NCI-H146 treated with DMSO at 0.1 percent for 48 hours (cell line): ENCODE results near the gene PKD1.

Experiments used
- DNase-seq: peaks from one replicate; lab custom pipeline; 2025; ENCODE audit not compliant: unreplicated experiment; lab: John Stamatoyannopoulos, UW

PKD1 gene

DNA sequence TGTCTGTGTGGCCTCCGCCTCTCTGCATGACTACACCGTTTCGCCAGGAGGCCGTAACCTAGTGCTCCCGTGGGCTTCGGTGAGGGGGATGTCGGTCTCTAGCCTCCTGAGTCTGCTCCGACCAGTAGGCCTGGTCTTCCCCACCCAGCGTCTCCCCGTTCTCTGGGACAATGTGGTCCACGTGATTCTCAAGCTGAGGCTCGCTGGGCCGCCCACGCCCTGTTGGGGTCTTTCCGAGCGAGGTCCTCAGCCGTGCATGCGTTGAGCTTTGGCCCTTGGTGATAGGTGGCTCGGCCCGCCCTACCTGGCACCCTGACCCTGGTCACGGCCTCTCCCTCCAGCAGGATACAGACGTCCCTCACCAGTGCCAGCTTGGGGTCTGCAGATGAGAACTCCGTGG is 57.0 kb downstream of the PKD1 start:
- no peak for DNase-seq

DNA sequence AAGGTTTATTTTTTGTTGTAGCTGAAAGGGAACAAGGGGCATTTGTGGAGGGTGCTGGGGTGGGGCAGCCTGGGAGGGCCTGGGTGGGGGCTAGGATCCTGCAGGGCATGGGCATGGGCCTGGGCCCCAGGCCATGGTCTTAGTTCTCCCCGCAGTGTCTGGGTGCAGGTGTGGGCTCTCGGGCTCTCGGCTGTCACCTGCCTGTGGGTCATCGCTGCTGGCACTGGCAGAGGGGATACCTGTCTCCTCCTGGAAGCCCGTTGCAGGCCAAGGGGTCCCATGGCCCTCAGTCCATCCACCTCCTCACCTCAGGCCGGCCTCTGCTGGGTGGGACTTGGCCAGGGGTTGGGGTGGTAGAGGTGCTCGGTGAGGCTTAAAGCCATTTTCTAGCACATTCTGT is 57.6 kb downstream of the PKD1 start:
- DNase-seq = no peak

DNA sequence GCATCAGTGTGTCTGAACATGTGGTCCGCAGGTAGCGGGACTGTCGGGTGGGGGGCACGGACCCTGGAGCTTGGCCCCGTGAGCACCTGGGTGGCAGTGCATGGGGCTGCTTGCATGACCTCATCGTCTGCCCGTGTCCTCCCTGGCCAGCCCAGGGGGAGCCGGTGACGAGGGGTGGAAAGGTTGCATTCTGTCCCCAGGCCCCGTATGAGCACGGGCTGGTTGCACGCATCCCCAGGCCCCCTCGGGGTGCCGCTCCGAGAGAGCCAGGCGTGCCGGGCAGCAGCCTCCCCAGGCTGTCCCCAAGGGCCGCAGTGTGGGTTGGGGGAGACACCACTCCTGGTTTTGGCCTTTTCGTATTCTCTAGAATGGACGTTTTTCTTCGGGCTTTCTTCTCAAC is 58.0 kb downstream of the PKD1 start:
- no peak for DNase-seq

DNA sequence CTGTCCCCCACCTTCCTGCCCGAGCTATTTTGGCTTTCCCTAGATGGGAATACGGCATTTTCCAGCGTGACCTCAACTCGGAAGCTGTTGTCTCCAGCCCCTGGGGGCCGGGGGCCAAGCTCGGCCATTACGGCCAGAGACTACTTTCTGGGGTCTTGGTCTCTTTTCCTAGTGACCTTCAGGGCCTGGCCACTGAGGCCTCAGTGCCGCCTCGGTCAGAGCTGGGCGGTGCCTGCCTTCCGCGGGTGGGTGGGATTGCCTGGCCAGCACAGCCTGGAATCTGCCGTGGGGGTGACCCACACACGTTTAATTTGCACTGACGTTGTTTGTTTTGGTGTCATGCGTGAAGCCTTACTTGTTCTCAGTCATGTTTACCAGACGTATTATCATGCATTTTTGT is 58.7 kb downstream of the PKD1 start:
- no peak for DNase-seq

DNA sequence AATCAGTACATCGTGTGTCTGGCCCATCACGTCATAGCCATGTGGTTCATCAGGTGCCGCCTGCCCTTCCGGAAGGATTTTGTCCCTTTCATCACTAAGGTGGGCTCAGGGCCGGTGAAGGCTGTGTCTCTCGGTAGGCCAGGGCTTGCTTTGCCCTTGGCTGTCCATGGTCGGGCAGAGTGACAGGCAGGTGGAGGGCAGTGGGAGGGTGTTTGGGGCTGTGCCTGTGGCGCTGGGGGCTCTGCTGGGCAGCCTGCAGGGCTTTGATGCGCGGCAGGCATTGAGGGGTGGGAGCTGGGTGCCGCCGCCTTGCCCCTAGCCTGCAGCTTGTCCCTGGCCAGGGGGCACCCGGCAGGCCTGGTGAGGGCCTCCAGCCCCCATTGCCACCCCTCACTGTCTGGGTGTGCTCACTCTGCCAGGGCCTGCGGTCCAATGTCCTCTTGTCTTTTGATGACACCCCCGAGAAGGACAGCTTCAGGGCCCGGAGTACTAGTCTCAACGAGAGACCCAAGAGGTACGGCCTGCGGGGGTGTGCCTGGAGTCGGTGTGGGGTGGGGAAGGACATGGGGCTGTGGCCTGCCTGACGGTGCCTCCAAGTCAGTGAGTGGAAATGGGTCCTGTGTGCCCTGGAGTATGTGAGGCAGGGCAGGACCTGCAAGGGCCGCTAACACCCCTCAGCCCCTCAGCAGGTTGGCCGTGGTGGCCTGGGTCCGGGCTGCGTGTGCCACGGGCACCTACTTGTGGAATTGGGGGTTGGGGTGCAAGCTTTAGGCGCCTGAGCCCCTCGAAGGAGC is 59.4 kb downstream of the PKD1 start:
- no peak for DNase-seq

DNA sequence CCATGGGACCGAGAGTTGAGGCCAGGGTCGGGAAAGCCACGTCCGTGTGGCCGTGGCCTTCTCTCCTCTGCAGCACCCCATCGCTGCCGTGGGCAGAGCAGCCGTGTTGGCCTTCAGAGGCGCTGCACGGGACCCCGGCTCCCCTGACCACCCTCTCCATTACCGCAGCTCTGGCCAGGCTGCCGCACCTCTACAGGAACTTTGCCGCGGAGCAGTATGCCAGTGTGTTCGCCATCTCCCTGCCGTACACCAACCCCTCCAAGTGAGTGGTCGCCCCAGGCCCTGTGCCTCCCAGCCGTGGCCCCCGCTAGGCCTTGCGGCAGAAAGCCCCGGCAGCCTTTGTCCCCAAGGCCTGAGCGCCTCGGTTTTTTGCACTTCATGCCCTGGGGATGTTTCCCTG is 60.1 kb downstream of the PKD1 start:
- no peak for DNase-seq

DNA sequence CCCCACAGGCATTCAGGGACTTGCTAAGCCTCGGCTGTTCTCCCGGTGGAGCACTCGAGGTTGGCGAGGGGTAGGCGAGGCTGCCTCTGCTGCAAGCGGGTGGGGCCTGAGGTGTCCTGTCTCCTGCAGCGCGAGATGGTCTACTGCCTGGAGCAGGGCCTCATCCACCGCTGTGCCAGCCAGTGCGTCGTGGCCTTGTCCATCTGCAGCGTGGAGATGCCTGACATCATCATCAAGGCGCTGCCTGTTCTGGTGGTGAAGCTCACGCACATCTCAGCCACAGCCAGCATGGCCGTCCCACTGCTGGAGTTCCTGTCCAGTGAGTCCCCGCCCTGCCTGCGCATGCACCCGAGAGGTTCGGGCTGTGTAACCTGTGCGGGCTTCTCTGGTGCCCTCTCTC is 61.6 kb downstream of the PKD1 start:
- DNase-seq = no peak

DNA sequence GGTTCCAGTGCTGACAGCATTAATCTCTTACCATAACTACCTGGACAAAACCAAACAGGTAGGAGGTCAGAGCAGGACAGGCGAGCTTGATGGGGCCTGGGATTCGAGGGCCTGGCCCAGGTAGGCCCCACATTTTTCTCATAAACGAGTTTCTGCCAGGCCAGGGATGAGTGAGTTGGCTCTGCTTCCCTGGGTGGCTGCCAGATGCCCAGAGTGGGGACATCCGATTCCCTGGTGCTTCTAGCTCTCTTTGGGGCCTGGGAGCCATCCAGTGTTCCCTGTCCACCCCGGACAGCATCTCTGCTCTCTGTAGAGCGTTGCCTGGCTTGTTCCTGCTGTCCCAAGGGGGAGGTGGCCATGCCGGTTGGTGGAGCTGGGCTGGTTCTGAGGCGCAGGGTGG is 62.8 kb downstream of the PKD1 start:
- DNase-seq = no peak

DNA sequence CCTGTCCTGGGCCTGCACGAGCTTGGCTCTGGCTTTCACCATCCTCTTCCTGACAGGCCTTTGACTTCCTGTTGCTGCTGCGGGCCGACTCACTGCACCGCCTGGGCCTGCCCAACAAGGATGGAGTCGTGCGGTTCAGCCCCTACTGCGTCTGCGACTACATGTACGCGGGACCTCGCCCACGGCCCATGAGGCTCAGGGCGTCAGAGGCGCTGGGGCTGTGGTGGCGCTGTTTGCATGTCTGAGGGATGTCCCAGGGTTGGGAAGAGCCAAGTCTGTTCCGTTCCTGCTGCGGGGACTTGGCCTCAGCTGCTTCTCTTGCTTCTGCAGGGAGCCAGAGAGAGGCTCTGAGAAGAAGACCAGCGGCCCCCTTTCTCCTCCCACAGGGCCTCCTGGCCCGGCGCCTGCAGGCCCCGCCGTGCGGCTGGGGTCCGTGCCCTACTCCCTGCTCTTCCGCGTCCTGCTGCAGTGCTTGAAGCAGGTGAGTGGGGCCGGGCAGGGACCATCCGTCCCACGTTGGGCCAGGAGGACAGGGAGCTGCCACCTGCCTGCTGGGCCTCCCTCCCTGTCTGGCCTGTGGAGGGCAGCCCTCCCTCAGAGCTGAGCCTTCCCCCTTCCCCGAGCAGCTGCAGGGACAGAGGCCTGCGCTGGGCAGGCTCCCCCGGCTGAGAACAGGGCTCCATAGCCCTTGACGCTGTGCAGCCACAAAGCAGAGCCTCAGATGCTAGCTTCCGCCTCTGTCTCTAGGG is 64.1 kb downstream of the PKD1 start:
- DNase-seq = no peak

DNA sequence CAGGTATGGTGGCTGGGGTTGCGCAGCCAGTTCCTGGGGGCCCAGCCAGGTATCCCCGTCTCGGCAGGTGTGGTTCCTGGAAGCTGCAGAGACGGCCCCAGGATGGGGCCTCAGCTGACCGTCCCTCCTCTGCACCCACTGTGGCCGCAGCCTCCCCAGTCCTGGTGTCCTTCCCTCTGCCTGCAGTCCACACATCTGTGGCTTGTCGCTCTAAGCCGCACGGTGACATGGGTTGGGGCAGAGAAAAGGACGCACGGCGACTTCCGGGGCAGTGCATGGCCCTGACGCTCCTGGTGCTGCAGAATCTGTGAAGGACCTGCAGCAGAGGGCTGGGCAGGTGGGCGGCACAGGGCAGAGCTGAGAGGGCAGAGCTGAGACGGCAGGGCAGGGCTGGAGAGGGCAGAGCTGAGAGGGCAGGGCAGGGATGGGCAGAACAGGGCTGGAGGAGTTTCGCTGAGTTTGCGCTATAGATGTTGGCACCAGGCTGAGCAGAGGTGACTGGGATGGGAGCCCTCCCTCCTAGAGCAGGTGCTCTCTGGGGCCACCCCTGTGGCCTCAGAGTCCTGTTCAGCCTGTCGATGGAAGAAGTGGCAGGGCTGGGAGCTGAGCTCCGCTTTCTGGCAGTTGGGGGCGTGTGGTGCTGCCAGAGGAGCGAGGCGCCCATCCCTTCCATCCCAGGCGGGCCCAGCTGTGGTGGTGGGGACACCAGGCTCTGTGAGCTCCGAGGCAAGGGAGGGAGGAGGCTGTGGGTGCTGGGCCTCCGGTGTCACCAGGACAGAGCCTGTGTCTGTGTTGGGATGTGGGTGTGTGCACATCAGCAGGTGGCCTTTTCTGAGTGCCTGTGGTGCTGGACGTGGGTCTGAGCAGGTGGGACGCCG is 64.9 kb downstream of the PKD1 start:
- no peak for DNase-seq

DNA sequence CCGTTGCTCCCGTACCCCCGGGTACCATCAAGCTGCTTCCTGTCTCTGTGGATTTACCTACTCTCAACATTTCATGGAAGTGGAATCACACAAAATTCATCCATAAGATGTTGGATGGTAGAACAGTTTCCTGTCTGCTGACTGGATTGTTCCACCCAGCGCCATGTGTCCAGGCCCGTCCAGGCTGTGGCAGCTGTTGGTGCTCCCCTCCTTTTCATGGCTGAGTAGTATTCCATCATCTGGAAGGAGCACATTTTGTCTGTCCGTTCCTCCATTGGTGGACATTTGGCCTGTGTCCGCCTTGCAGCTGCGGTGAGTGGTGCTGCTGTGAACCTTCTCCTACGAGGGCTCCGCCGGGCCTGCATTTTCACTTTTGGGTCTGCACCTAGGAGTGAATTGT is 69.6 kb downstream of the PKD1 start:
- no peak for DNase-seq

DNA sequence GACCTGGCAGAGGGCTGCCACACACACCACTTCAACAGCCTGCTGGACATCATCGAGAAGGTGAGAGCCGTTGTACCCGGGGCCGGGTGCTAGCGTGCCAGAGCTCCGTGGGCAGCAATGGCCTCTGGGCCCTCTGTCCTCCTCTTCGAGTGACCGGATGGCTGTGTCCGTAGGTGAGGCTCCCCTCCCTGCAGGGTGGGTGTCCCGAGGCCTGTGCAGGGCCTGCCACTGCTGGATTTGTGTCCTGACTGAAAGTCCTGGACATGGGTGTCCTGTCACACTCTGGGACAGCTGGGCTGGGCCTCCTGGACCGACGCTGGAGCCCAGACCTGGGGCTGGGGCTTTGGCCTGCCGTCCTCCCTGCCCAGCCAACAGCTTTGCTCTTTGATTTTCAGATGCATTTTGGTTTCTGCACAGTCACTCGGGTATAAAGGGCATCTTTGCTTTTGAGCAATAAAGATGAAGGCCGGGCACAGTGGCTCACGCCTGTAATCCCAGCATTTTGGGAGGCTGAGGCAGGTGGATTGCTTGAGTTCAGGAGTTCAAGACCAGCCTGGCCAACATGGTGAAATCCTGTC is 71.2 kb downstream of the PKD1 start:
- DNase-seq = no peak

DNA sequence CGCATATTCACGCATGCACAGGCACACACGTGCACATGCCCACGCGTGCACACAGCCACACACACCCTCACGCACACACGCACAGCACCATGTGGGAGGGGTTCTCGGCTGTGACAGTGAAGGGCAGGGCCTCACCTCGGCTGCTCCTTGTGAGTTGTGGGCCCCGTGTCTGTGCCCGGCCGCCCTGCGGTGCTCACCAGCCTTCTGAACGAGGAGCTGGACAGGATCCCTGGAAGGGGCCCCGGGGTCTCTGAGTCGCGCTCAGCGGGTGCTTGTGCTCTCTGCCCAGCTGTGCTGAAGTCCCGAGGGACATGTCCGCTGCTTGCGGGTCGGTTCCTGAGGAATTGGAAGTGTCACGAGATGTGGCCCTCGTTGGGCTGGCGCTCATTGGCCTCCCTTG is 71.8 kb downstream of the PKD1 start:
- no peak for DNase-seq

DNA sequence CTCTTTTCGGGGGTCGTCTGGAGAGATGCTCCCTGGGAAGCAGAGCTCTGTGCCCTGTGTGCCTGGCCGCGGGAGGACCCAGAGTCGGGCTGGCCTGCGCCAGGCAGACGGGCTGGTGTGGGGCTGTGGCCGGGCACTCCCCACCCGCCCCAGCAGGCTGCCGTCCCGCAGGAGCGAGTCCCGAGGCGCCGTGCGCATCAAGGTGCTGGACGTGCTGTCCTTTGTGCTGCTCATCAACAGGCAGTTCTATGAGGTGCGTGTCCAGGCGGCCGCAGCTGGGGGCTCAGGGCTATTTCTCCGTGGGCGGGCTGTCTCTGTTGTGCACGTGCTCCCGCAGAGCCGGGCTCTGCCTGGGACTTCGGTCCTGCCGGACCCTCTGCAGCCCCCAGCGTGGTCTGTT is 72.9 kb downstream of the PKD1 start:
- no peak for DNase-seq

DNA sequence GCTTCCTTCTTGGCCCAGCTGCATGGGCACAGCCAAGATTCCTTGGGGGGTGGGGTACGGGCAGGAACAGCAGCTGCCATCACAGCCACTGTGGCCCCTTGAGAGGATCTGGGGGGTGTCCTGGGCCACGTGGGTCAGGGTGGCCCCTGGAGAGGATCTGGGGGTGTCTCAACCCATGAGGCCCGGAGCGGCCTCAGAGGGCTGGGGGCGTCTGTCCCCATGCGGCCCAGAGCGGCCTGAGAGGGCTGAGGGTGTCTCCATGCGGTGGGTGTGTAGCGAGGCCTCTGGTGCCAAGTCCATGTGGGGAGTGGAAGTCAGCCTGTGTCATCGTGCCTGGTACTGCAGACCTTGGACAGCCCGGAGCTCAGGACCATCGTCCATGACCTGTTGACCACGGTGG is 74.2 kb downstream of the PKD1 start:
- no peak for DNase-seq

DNA sequence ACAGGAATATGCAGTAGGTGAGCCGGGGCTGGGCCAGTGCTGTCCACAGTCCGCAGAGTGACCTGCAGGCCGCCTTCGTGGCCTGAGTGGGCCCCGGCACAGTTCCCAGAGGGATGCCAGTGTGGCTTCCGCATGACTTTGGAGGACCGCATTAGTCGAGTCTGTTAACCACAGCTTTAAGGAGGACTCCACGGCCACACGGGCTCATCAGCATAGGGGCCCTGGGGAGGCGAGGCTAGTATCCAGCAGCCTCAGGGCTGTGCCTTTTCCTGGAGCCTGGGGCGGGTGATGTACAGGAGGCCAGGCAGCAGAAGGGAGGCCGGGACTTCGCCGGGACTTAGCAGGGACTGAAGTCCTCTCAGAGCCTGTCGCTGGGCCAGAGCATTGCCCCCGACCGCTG is 74.7 kb downstream of the PKD1 start:
- no peak for DNase-seq

DNA sequence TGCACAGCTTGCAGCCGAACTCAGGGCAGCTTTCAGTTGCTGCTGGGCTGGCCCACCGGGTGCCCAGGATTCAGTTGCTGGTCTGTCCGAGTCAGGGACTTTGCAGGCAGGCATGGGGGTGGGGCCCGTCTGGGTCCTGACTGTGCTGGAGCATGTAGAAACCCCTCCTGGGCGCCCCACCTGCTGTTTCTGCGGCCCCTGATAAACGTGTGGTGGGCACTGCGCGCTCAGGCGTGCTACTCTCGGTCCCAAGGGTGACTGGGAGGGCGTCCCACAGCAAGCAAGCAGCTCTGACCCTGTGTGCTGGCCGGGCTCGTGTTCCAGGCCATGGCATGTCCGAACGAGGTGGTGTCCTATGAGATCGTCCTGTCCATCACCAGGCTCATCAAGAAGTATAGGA is 75.4 kb downstream of the PKD1 start:
- DNase-seq = no peak

DNA sequence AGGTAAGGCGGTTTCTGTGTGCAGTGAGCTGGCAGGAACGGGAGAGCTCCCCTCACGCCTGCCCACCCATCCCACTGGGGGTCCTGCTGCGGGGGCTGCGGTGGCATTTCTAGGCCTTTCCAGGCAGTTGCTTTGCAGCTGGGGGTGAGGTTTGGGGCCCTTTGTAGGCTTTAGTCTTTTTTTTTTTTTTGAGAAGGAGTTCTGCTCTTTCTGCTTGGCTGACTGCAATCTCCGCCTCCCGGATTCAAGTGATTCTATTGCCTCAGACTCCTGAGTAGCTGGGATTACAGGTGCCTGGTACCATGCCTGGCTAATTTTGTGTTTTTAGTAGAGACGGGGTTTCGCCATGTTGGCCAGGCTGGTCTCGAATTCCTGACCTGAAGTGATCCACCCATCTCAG is 76.8 kb downstream of the PKD1 start:
- no peak for DNase-seq

DNA sequence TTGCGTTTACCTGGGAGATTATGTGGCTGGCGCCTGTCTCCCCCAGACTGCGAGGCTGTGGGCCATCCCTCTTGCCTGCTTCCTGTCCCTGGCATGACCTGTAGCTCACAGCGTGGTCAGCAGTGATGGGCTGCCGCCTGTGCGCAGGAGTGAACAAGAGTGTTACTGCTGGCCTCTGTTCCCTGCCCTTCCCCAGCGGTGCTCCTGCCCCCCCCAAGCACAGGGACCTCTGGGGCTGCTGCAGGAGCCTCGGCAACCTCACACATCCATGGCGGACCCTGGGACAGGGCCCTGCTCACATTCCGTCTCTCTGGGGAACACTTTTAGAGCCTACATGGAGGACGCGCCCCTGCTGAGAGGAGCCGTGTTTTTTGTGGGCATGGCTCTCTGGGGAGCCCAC is 77.3 kb downstream of the PKD1 start:
- DNase-seq = no peak

DNA sequence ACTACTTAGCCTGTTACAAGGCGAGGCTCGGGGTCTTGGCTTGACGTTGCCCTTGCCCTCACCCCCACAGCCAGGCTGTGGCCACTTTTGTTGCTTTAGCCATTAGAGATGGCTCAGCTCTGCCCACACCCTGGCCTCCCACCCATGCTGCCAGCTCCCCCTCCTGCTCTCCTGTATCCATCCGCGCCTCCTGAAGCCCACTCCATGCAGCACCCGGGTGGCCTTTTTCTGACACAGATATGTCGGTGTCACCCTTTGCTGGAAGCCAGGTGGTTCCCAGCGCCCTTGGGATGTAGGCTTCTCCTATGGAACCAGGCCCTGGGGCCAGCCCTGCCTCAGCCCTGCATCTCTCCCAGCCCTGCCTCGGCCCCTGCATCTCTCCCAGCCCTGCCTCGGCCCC is 78.3 kb downstream of the PKD1 start:
- no peak for DNase-seq

DNA sequence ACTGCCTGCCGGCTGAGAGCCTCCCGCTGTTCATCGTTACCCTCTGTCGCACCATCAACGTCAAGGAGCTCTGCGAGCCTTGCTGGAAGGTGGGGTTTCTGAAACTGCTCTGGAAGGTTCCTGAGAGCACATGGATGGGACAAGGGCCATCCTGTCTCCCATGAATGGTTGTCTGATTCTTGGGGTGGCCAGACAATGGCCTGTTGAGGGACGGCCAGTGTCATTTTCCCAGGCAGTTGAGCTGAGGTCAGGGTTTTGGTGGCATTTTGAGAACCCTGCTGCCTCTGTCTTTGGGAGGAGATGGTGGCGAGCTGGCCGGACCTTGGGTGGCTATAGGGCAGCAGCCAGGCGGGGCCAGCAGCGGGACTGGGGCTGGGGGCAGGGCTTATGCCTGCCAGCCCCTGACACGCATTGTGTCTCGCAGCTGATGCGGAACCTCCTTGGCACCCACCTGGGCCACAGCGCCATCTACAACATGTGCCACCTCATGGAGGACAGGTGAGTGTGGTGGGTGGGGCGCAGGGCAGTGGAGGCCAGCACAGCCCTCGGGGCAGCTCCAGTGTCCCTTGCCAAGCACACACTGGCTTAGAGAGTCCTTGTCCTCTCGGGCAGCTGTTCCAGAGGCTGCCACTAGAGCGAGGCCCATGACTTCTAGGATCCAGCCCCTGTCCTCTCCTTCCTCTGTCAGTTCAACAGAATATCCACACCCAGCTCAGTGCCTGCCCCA is 78.9 kb downstream of the PKD1 start:
- DNase-seq = no peak
